ENCODE measurements around the gene RWDD4.

Gene RWDD4

GRCh38 chr4:183600189-183600685 lies 58.7 kb downstream of the RWDD4 start:
- H3K36me3 ChIP-seq (ENCODE audit: insufficient read depth, low read length): no peaks in the 10 kb centered on the region
- 84% methylated on average over 3 of the region's 3 CpGs for WGBS

GRCh38 chr4:183599690-183600089 lies 59.3 kb downstream of the RWDD4 start:
- Histone ChIP-seq H3K36me3 (ENCODE audit: insufficient read depth, low read length) (no peaks in the 10 kb centered on the region), H3K27me3 (ENCODE audit: insufficient read depth, low read length) (no peaks in the 10 kb centered on the region), H3K9me3 (ENCODE audit: insufficient read depth, low read depth, low read length) (no peaks in the 10 kb centered on the region), H3K27ac (ENCODE audit: low read depth, low read length) (no peak overlapping the region), H3K4me1 (ENCODE audit: insufficient read depth, low read length) (no peaks in the 10 kb centered on the region), H3K9ac (ENCODE audit: low read depth, low read length) (no peak overlapping the region), H3K4me3 (ENCODE audit: low read length) (no peak overlapping the region)

More at GRCh38 chr4:183600189-183600685, 58.7 kb downstream of the RWDD4 start:
- H3K4me1 ChIP-seq (ENCODE audit: insufficient read depth, low read length): no peaks in the 10 kb centered on the region
- H3K4me3 ChIP-seq (ENCODE audit: low read length): no peak overlapping the region
- H3K27me3 ChIP-seq (ENCODE audit: insufficient read depth, low read length): no peaks in the 10 kb centered on the region
- H3K9me3 ChIP-seq (ENCODE audit: insufficient read depth, low read depth, low read length): no peaks in the 10 kb centered on the region
- H3K27ac ChIP-seq (ENCODE audit: low read depth, low read length): no peak overlapping the region
- H3K9ac ChIP-seq (ENCODE audit: low read depth, low read length): no peak overlapping the region

GRCh38 chr4:183599284-183599683 lies 59.7 kb downstream of the RWDD4 start:
- H3K9me3 ChIP-seq (ENCODE audit: insufficient read depth, low read depth, low read length): no peaks in the 10 kb centered on the region
- no peaks in the 10 kb centered on the region for H3K4me1 ChIP-seq (ENCODE audit: insufficient read depth, low read length)
- no peak overlapping the region for H3K27ac ChIP-seq (ENCODE audit: low read depth, low read length)
- no peaks in the 10 kb centered on the region for H3K27me3 ChIP-seq (ENCODE audit: insufficient read depth, low read length)
- H3K4me3 ChIP-seq (ENCODE audit: low read length): no peak overlapping the region
- H3K9ac ChIP-seq (ENCODE audit: low read depth, low read length): no peak overlapping the region
- no peaks in the 10 kb centered on the region for H3K36me3 ChIP-seq (ENCODE audit: insufficient read depth, low read length)

GRCh38 chr4:183596067-183596757 lies 62.8 kb downstream of the RWDD4 start:
- H3K9ac ChIP-seq (ENCODE audit: low read depth, low read length): no peak overlapping the region
- no peaks in the 10 kb centered on the region for H3K36me3 ChIP-seq (ENCODE audit: insufficient read depth, low read length)
- H3K4me1 ChIP-seq (ENCODE audit: insufficient read depth, low read length): no peaks in the 10 kb centered on the region
- WGBS: 85% methylated on average over 1 of the region's 2 CpGs
- H3K9me3 ChIP-seq (ENCODE audit: insufficient read depth, low read depth, low read length): no peaks in the 10 kb centered on the region
- no peaks in the 10 kb centered on the region for H3K27me3 ChIP-seq (ENCODE audit: insufficient read depth, low read length)
- no peak overlapping the region for H3K27ac ChIP-seq (ENCODE audit: low read depth, low read length)
- H3K4me3 ChIP-seq (ENCODE audit: low read length): no peak overlapping the region

GRCh38 chr4:183594823-183595222 lies 64.2 kb downstream of the RWDD4 start:
- 94% methylated on average over 3 of the region's 3 CpGs for WGBS
- no peak overlapping the region for H3K27ac ChIP-seq (ENCODE audit: low read depth, low read length)
- no peaks in the 10 kb centered on the region for H3K27me3 ChIP-seq (ENCODE audit: insufficient read depth, low read length)
- no peak overlapping the region for H3K9ac ChIP-seq (ENCODE audit: low read depth, low read length)
- no peaks in the 10 kb centered on the region for H3K4me1 ChIP-seq (ENCODE audit: insufficient read depth, low read length)
- no peak overlapping the region for H3K4me3 ChIP-seq (ENCODE audit: low read length)
- no peaks in the 10 kb centered on the region for H3K36me3 ChIP-seq (ENCODE audit: insufficient read depth, low read length)
- H3K9me3 ChIP-seq (ENCODE audit: insufficient read depth, low read depth, low read length): no peaks in the 10 kb centered on the region

GRCh38 chr4:183591301-183591700 lies 67.7 kb downstream of the RWDD4 start:
- Histone ChIP-seq H3K27me3 (ENCODE audit: insufficient read depth, low read length) (no peaks in the 10 kb centered on the region), H3K9ac (ENCODE audit: low read depth, low read length) (no peak overlapping the region), H3K4me1 (ENCODE audit: insufficient read depth, low read length) (no peaks in the 10 kb centered on the region), H3K4me3 (ENCODE audit: low read length) (no peak overlapping the region), H3K36me3 (ENCODE audit: insufficient read depth, low read length) (no peaks in the 10 kb centered on the region), H3K27ac (ENCODE audit: low read depth, low read length) (no peak overlapping the region), H3K9me3 (ENCODE audit: insufficient read depth, low read depth, low read length) (no peaks in the 10 kb centered on the region)
- whole genome bisulfite sequencing: 93% methylated on average over 4 of the region's 4 CpGs

Data from HUES64 (cell line).